ENCODE data around the gene KIF11. TPM values are rescaled to one million over a fixed set of nuclear protein-coding genes. Genes with fewer than 3 reads are reported as not detected.
A peak's percentile ranks its signal among the peaks of the same experiment; 100 is the strongest.

KIF11 gene
- polyA plus RNA-seq, 3 donors, result 0.07 to 0.55 (median 0.40) TPM

DNA sequence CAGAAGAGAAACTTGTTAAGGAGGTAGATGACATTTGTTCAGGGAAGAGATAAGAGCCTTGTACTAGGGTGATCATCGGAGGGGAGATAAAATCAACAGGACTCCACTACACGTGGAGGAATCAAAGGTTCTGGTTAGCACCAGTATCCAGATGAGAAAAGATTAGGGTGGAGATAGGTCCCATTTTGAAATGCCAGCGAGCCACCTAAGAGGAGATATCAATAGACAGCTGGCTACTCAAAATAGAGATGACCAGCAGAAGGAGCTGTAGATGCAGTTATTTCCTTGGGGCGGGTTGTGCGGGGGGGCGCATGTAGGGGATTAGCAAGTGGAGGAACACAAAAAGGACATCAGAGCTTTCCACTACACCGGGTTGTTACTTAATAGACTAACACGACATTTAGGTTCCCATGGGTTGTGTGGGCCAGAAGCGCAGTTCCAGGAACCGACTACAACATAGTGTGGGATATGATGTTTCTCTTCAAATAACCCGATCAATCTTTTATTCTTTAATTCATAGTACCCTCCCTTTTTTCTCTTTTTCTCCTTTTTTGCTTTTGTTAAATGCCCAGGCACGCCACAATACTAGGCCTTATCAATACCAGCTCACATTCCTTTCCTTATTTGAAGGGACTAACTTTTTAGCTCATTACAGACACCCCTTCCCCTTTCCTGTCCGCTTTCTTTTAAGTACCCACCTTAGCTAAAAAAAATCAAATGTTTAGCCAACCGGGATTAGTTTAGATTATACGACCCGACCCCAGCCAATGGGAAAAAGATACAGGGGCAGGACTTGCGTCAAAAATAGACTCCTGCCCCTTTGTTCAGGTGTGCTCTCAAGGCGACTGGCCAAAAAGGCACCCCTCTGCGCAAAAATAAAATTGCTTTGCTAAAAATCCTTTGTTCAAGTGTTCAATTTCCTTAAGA, 2.0 kb upstream of the KIF11 start:
- Histone ChIP-seq H3K4me1 (ENCODE audit: control insufficient read depth in 1 of 2, insufficient read depth in 2 of 2, low read length in 2 of 2) (peaks cover 38 to 46% of the 10 kb centered on the region in 2 donors), H4K20me1 (ENCODE audit: insufficient read depth, low read length) (no peaks in the 10 kb centered on the region), H3K27ac (ENCODE audit: low read depth in 1 of 2, low read length in 2 of 2) (peak overlapping the region; percentile 93 to 97), H3K27me3 (ENCODE audit: control insufficient read depth in 2 of 2, insufficient read depth in 2 of 2, low read length in 2 of 2) (no peaks in the 10 kb centered on the region), H3K79me2 (ENCODE audit: insufficient read depth, low read length) (peaks cover 30% of the 10 kb centered on the region), H3K9me3 (replicated peaks in 1 of 2; ENCODE audit: control insufficient read depth in 1 of 2, insufficient read depth in 1 of 2, low read length in 2 of 2) (no peaks in the 10 kb centered on the region), H3K4me2 (replicated peaks; ENCODE audit: extremely low read depth, low read length, poor library complexity, severe bottlenecking) (peak overlapping the region; percentile 100), H2AFZ (ENCODE audit: insufficient read depth, low read depth, low read length, poor library complexity, severe bottlenecking) (peak overlapping the region; percentile 95), H3K4me3 (replicated peaks in 1 of 3; ENCODE audit: low read depth in 2 of 3, low read length in 3 of 3) (peak overlapping the region; percentile 63 to 99 (median 72)), H3K9ac (ENCODE audit: insufficient read depth, low read length, poor library complexity, severe bottlenecking) (peak overlapping the region; percentile 76), H3K36me3 (replicated peaks in 1 of 2; ENCODE audit: control insufficient read depth in 1 of 2, insufficient read depth in 2 of 2, low read length in 2 of 2) (no peaks in the 10 kb centered on the region)
- WGBS (ENCODE audit: insufficient coverage), result 31% methylated on average over 11 of the region's 19 CpGs
- no peaks in the 10 kb centered on the region for H3K36me3 Mint-ChIP-seq
- TF ChIP-seq, protein P1, sequence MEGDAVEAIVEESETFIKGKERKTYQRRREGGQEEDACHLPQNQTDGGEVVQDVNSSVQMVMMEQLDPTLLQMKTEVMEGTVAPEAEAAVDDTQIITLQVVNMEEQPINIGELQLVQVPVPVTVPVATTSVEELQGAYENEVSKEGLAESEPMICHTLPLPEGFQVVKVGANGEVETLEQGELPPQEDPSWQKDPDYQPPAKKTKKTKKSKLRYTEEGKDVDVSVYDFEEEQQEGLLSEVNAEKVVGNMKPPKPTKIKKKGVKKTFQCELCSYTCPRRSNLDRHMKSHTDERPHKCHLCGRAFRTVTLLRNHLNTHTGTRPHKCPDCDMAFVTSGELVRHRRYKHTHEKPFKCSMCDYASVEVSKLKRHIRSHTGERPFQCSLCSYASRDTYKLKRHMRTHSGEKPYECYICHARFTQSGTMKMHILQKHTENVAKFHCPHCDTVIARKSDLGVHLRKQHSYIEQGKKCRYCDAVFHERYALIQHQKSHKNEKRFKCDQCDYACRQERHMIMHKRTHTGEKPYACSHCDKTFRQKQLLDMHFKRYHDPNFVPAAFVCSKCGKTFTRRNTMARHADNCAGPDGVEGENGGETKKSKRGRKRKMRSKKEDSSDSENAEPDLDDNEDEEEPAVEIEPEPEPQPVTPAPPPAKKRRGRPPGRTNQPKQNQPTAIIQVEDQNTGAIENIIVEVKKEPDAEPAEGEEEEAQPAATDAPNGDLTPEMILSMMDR (IDR thresholded peaks at IDR 0.05), result peak; percentile 29
- intact Hi-C loops (cut with micrococcal nuclease), result loop anchor here (2.0 to 10.0 kb wide), 4 partner anchors 16 to 254 kb away; partner anchors contain the start of genes EXOC6 (in 1 of the 2), HHEX (in 1 of the 2) and IDE (in 1 of the 2)
- DNase-seq, result peak; percentile 14 to 66 (median 42)
- peak overlapping the region; percentile 91 to 95 for H3K4me3 Mint-ChIP-seq
- H3K9me3 Mint-ChIP-seq, result no peaks in the 10 kb centered on the region
- H3K27ac Mint-ChIP-seq, result peak overlapping the region; percentile 94 to 98 (median 96)
- peaks cover 37% of the 10 kb centered on the region for H3K4me1 Mint-ChIP-seq
- peaks cover 0 to 3% (median 1%) of the 10 kb centered on the region in 3 donors for H3K27me3 Mint-ChIP-seq (ENCODE audit: low read depth in 3 of 3)

DNA sequence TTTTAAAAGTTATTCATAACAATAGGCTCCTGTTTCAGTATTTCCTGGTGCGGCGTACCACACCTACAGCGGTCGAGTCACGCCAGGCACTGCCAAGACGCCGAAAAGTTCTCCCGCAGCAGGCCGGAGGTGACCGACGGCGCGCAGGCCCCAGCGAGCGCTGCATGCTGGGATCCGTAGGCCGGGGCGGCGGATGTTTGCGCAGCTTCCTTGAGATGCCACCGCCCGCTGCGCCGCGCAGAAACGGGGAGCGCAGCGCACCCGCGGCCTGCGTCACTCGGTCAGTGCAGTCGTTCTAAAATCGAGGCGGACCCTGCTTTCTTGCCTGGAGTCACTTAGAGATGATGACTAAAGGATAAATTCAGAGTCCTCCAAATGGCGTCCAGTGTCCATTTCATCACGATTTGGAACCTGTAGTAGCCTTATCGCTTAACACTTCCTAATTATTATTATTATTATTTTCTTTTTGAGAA, 1.3 kb upstream of the KIF11 start:
- H3K79me2 ChIP-seq (ENCODE audit: insufficient read depth, low read length), result peaks cover 37% of the 10 kb centered on the region
- TF ChIP-seq, protein P1 (IDR thresholded peaks at IDR 0.05), result no peak
- WGBS (ENCODE audit: insufficient coverage), result under 1% methylated on average over 35 of the region's 38 CpGs
- peak overlapping the region; percentile 91 to 95 for H3K4me3 Mint-ChIP-seq
- no peaks in the 10 kb centered on the region for H3K27me3 ChIP-seq (ENCODE audit: control insufficient read depth in 2 of 2, insufficient read depth in 2 of 2, low read length in 2 of 2)
- H3K4me2 ChIP-seq (replicated peaks; ENCODE audit: extremely low read depth, low read length, poor library complexity, severe bottlenecking), result peak overlapping the region; percentile 100
- H3K27me3 Mint-ChIP-seq (ENCODE audit: low read depth in 3 of 3), result peaks cover 0 to 3% (median 1%) of the 10 kb centered on the region in 3 donors
- no peaks in the 10 kb centered on the region for H3K36me3 ChIP-seq (replicated peaks in 1 of 2; ENCODE audit: control insufficient read depth in 1 of 2, insufficient read depth in 2 of 2, low read length in 2 of 2)
- peak overlapping the region; percentile 93 to 97 for H3K27ac ChIP-seq (ENCODE audit: low read depth in 1 of 2, low read length in 2 of 2)
- H3K36me3 Mint-ChIP-seq, result no peaks in the 10 kb centered on the region
- H3K9me3 ChIP-seq (replicated peaks in 1 of 2; ENCODE audit: control insufficient read depth in 1 of 2, insufficient read depth in 1 of 2, low read length in 2 of 2), result no peaks in the 10 kb centered on the region
- DNase-seq, result peak; percentile 94 to 96 (median 94)
- peak overlapping the region; percentile 95 for H2AFZ ChIP-seq (ENCODE audit: insufficient read depth, low read depth, low read length, poor library complexity, severe bottlenecking)
- H4K20me1 ChIP-seq (ENCODE audit: insufficient read depth, low read length), result no peaks in the 10 kb centered on the region
- H3K9ac ChIP-seq (ENCODE audit: insufficient read depth, low read length, poor library complexity, severe bottlenecking), result peak overlapping the region; percentile 76
- peak overlapping the region; percentile 94 to 99 (median 97) for H3K27ac Mint-ChIP-seq
- peak overlapping the region; percentile 63 to 99 (median 72) for H3K4me3 ChIP-seq (replicated peaks in 1 of 3; ENCODE audit: low read depth in 2 of 3, low read length in 3 of 3)
- H3K9me3 Mint-ChIP-seq, result no peaks in the 10 kb centered on the region
- intact Hi-C loops (cut with micrococcal nuclease), result loop anchor here (2.0 to 10.0 kb wide), 4 partner anchors 17 to 253 kb away; partner anchors contain the start of genes EXOC6 (in 1 of the 2), HHEX (in 1 of the 2) and IDE (in 1 of the 2)
- peaks cover 43% of the 10 kb centered on the region for H3K4me1 Mint-ChIP-seq
- H3K4me1 ChIP-seq (ENCODE audit: control insufficient read depth in 1 of 2, insufficient read depth in 2 of 2, low read length in 2 of 2), result peaks cover 38 to 46% of the 10 kb centered on the region in 2 donors
